ENCODE data around the gene COMMD4. TPM values are rescaled to one million over a fixed set of nuclear protein-coding genes. Genes with fewer than 3 reads are reported as not detected.

Gene COMMD4
- total and polyA plus RNA-seq, 2 donors = 99.0 to 106 TPM

DNA sequence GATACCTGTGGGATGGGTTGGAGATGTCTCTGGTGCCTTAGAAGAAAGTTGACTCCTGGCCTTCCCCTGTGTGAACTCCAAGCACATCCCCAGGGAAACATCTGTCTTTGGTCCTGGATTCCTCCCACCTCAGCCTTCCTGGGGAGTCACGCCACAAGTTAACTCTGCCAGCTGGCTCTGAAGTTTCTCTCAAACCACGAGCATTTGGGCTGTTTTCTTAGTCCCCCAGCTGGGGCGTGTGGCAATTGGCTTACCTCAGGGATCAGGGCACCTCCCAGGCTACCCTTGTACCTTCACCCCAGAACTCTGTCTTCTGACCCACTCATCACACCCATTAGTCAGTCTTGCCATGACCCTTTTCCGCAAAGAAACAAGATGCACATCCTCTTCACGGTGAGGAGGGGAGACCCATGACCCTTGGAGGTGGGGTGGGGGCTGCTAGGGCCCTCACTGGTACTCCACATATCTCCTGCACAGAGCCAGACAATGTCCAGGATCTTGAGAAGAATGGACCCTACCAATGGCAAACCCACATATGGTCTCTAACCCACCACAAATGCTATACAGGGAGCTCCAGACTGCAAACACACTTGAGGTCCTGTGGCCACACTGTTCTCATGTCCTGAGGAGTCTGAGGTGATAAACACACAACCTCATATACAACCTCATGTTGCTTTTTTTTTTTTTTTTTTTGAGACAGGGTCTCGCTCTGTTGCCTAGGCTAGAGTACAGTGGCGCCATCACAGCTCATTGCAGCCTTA lies 14.9 kb downstream of the COMMD4 start:
- Histone ChIP-seq H3K4me3 (ENCODE audit: low read length in 2 of 2) (no peak overlapping the region), H3K4me1 (ENCODE audit: control insufficient read depth in 2 of 2, insufficient read depth in 2 of 2, low read length in 2 of 2) (peaks cover 25 to 34% of the 10 kb centered on the region in 2 donors)
- 74% methylated on average over 7 of the region's 7 CpGs for WGBS

DNA sequence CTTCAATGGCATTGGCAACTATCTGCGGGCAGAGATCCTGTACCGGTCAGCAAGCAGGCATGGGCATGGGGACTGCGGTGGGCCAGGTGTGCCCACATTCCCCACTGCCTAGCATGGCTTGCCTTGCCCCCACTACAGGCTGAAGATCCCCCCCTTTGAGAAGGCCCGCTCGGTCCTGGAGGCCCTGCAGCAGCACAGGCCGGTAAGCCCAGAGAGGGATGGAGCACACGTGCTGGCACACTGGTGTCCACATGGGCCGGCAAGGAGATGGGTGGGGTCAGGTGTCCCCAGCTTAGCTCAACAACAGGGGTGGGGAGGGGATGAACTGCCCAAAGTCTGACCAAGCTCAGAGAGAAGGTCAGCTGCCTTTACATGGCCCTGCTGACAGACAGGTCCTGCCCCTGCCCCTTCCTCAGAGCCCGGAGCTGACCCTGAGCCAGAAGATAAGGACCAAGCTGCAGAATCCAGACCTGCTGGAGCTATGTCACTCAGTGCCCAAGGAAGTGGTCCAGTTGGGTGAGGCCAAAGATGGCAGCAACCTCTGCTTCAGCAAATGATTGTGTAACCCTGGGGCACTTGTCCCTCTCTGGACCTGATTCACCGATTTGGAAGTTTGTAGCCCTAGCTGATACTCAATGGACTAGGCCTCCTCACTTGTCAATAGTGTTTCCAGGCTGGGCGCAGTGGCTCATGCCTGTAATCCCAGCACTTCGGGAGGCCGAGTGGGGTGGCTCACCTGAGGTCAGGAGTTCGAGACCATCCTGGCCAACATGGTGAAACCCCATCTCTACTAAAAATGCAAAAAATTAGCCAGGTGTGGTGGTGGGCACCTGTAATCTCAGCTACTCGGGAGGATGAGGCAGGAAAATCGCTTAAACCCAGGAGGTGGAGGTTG lies 16.6 kb downstream of the COMMD4 start:
- Histone ChIP-seq H3K9me3 (ENCODE audit: control insufficient read depth in 2 of 2, insufficient read depth in 1 of 2, low read length in 1 of 2) (peaks cover 5 to 21% of the 10 kb centered on the region in 2 donors), H3K36me3 (ENCODE audit: control insufficient read depth in 2 of 2, insufficient read depth in 2 of 2, low read length in 1 of 2) (peaks cover 27 to 29% of the 10 kb centered on the region in 2 donors), H3K27ac (ENCODE audit: low read depth in 1 of 2, low read length in 1 of 2) (no peak overlapping the region), H3K27me3 (ENCODE audit: control insufficient read depth in 2 of 2, insufficient read depth in 1 of 2, low read length in 1 of 2) (peaks cover 0 to 17% of the 10 kb centered on the region in 2 donors), H3K4me1 (ENCODE audit: control insufficient read depth in 2 of 2, insufficient read depth in 2 of 2, low read length in 2 of 2) (peaks cover 19 to 29% of the 10 kb centered on the region in 2 donors), H3K4me3 (ENCODE audit: low read length in 2 of 2) (no peak overlapping the region)
- 96% methylated on average over 16 of the region's 16 CpGs for WGBS
- DNase-seq (ENCODE audit: low read depth in 6 of 9, low spot score in 9 of 9) = no peak

More for the DNA sequence above, 14.9 kb downstream of the COMMD4 start:
- Histone ChIP-seq H3K36me3 (ENCODE audit: control insufficient read depth in 2 of 2, insufficient read depth in 2 of 2, low read length in 1 of 2) (peaks cover 17 to 20% of the 10 kb centered on the region in 2 donors), H3K9me3 (ENCODE audit: control insufficient read depth in 2 of 2, insufficient read depth in 1 of 2, low read length in 1 of 2) (peaks cover 3 to 21% of the 10 kb centered on the region in 2 donors), H3K27ac (ENCODE audit: low read depth in 1 of 2, low read length in 1 of 2) (peak overlapping the region; percentile 31 to 33), H3K27me3 (ENCODE audit: control insufficient read depth in 2 of 2, insufficient read depth in 1 of 2, low read length in 1 of 2) (peaks cover 0 to 23% of the 10 kb centered on the region in 2 donors)
- DNase-seq (ENCODE audit: low read depth in 6 of 9, low spot score in 9 of 9) = no peak

DNA sequence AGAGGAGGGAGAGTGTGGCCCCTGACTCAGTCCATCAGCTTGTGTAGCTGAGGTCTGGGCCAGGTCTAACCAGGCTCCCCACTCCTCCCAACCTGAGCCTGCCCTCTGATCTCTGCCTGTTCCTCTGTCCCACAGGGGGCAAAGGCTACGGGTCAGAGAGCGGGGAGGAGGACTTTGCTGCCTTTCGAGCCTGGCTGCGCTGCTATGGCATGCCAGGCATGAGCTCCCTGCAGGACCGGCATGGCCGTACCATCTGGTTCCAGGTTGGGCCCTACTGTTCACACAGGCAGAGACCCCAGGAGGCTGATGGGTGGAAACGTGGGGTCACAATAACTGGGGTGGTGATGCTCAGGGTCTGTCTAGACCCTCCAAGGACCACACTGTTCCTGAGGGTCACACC lies 17.7 kb downstream of the COMMD4 start:
- no peak overlapping the region for H3K27ac ChIP-seq (ENCODE audit: low read depth in 1 of 2, low read length in 1 of 2)
- H3K4me3 ChIP-seq (ENCODE audit: low read length in 2 of 2) = no peak overlapping the region
- 96% methylated on average over 7 of the region's 7 CpGs for WGBS
- H3K4me1 ChIP-seq (ENCODE audit: control insufficient read depth in 2 of 2, insufficient read depth in 2 of 2, low read length in 2 of 2) = peaks cover 13 to 24% of the 10 kb centered on the region in 2 donors
- DNase-seq (ENCODE audit: low read depth in 6 of 9, low spot score in 9 of 9) = no peak
- H3K27me3 ChIP-seq (ENCODE audit: control insufficient read depth in 2 of 2, insufficient read depth in 1 of 2, low read length in 1 of 2) = peaks cover 0 to 7% of the 10 kb centered on the region in 2 donors
- H3K36me3 ChIP-seq (ENCODE audit: control insufficient read depth in 2 of 2, insufficient read depth in 2 of 2, low read length in 1 of 2) = peaks cover 36% of the 10 kb centered on the region in 2 donors
- peaks cover 5 to 17% of the 10 kb centered on the region in 2 donors for H3K9me3 ChIP-seq (ENCODE audit: control insufficient read depth in 2 of 2, insufficient read depth in 1 of 2, low read length in 1 of 2)

DNA sequence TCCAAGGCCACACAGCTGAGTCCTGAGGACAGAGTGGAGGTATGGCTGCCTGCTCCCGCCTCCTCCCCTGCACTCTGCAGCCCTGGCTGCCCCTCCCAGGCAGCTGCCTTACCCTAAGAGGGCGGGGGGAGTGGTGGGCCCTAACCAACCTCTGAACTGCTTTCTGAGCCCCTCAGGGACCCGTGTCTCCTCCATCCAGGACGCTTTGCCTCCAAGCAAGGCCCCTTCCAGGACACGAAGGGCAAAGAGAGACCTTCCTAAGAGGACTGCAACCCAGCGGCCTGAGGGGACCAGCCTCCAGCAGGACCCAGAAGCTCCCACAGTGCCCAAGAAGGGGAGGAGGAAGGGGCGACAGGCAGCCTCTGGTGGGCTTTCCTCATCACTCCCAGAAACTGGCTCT lies 18.6 kb downstream of the COMMD4 start:
- 96% methylated on average over 7 of the region's 7 CpGs for WGBS
- Histone ChIP-seq H3K4me3 (ENCODE audit: low read length in 2 of 2) (no peak overlapping the region), H3K36me3 (ENCODE audit: control insufficient read depth in 2 of 2, insufficient read depth in 2 of 2, low read length in 1 of 2) (peaks cover 38 to 44% of the 10 kb centered on the region in 2 donors), H3K27ac (ENCODE audit: low read depth in 1 of 2, low read length in 1 of 2) (no peak overlapping the region), H3K27me3 (ENCODE audit: control insufficient read depth in 2 of 2, insufficient read depth in 1 of 2, low read length in 1 of 2) (no peaks in the 10 kb centered on the region), H3K4me1 (ENCODE audit: control insufficient read depth in 2 of 2, insufficient read depth in 2 of 2, low read length in 2 of 2) (peaks cover 4 to 16% of the 10 kb centered on the region in 2 donors), H3K9me3 (ENCODE audit: control insufficient read depth in 2 of 2, insufficient read depth in 1 of 2, low read length in 1 of 2) (peaks cover 2 to 9% of the 10 kb centered on the region in 2 donors)
- DNase-seq (ENCODE audit: low read depth in 6 of 9, low spot score in 9 of 9) = no peak

DNA sequence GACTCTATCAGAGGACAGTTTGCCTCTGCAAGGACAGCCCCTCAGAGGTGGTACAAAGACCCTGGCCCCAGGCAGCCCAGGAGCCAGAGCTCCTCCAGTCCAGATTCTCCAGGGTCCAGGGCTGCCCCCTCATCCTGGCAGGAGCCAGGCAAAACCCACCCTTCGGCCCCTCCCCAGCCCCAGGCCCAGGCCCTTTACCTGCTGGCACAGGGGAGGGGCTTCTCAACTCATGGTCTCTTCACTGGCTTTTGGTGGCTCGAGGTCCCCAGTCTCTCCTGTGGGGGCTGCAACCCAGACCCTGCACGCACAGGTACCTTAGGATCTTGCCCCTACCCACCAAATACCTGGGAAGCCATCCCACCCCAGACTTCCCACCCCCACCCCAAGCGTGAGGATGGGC lies 19.5 kb downstream of the COMMD4 start:
- 95% methylated on average over 4 of the region's 4 CpGs for WGBS
- H3K36me3 ChIP-seq (ENCODE audit: control insufficient read depth in 2 of 2, insufficient read depth in 2 of 2, low read length in 1 of 2) = peaks cover 44 to 53% of the 10 kb centered on the region in 2 donors
- H3K4me1 ChIP-seq (ENCODE audit: control insufficient read depth in 2 of 2, insufficient read depth in 2 of 2, low read length in 2 of 2) = peaks cover 0 to 7% of the 10 kb centered on the region in 2 donors
- H3K4me3 ChIP-seq (ENCODE audit: low read length in 2 of 2) = no peak overlapping the region
- H3K9me3 ChIP-seq (ENCODE audit: control insufficient read depth in 2 of 2, insufficient read depth in 1 of 2, low read length in 1 of 2) = peaks cover 0 to 2% of the 10 kb centered on the region in 2 donors
- no peak for DNase-seq (ENCODE audit: low read depth in 6 of 9, low spot score in 9 of 9)
- H3K27me3 ChIP-seq (ENCODE audit: control insufficient read depth in 2 of 2, insufficient read depth in 1 of 2, low read length in 1 of 2) = no peaks in the 10 kb centered on the region
- no peak overlapping the region for H3K27ac ChIP-seq (ENCODE audit: low read depth in 1 of 2, low read length in 1 of 2)

DNA sequence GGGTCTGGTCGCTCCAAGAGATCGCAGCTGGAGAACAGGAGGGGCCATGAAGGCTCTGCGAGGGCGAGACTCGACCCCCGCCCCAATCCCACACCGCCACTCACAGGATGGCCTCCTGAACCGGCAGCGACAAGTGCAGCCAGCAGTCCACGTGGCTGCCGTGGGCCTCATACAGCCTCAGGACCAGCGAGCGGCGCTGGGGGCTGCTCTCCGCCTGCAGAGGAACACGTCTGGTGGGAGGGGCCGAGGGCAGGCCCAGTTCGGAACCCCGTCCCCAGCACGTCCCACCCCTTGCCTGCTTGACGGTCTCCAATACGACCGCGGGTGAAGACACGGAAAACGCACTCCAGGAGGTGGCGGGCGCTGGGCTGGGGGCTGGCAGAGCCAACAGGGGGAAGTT lies 20.1 kb downstream of the COMMD4 start:
- Histone ChIP-seq H3K36me3 (ENCODE audit: control insufficient read depth in 2 of 2, insufficient read depth in 2 of 2, low read length in 1 of 2) (peaks cover 50 to 57% of the 10 kb centered on the region in 2 donors), H3K27ac (ENCODE audit: low read depth in 1 of 2, low read length in 1 of 2) (no peak overlapping the region), H3K27me3 (ENCODE audit: control insufficient read depth in 2 of 2, insufficient read depth in 1 of 2, low read length in 1 of 2) (no peaks in the 10 kb centered on the region), H3K4me3 (ENCODE audit: low read length in 2 of 2) (no peak overlapping the region), H3K4me1 (ENCODE audit: control insufficient read depth in 2 of 2, insufficient read depth in 2 of 2, low read length in 2 of 2) (peaks cover 0 to under 1% of the 10 kb centered on the region in 2 donors), H3K9me3 (ENCODE audit: control insufficient read depth in 2 of 2, insufficient read depth in 1 of 2, low read length in 1 of 2) (peaks cover 0 to 2% of the 10 kb centered on the region in 2 donors)
- no peak for DNase-seq (ENCODE audit: low read depth in 6 of 9, low spot score in 9 of 9)
- 98% methylated on average over 28 of the region's 28 CpGs for WGBS

DNA sequence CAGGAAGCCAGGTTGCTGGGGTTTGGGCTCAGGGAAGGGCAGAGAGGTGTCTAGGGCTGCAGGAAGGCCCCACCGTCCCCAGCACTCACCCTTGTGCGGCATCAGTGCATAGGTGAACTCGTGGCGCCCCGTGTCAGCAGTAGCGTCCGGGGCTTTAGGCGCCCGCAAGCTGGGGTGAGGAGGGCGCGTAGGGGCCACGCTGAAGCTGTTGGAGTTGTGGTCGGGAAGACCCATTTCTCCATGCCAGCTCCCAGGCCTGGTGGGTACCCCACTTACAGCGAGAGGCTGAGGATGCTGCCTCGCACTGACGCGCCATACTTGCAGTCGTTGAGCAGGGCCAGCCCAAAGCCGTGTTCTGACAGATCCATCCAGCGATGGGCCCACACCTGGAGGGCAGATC lies 20.7 kb downstream of the COMMD4 start:
- WGBS = 97% methylated on average over 20 of the region's 20 CpGs
- no peak overlapping the region for H3K4me3 ChIP-seq (ENCODE audit: low read length in 2 of 2)
- peaks cover 54 to 62% of the 10 kb centered on the region in 2 donors for H3K36me3 ChIP-seq (ENCODE audit: control insufficient read depth in 2 of 2, insufficient read depth in 2 of 2, low read length in 1 of 2)
- H3K4me1 ChIP-seq (ENCODE audit: control insufficient read depth in 2 of 2, insufficient read depth in 2 of 2, low read length in 2 of 2) = no peaks in the 10 kb centered on the region
- DNase-seq (ENCODE audit: low read depth in 6 of 9, low spot score in 9 of 9) = no peak
- peaks cover 0 to 2% of the 10 kb centered on the region in 2 donors for H3K9me3 ChIP-seq (ENCODE audit: control insufficient read depth in 2 of 2, insufficient read depth in 1 of 2, low read length in 1 of 2)
- H3K27me3 ChIP-seq (ENCODE audit: control insufficient read depth in 2 of 2, insufficient read depth in 1 of 2, low read length in 1 of 2) = no peaks in the 10 kb centered on the region
- H3K27ac ChIP-seq (ENCODE audit: low read depth in 1 of 2, low read length in 1 of 2) = no peak overlapping the region

DNA sequence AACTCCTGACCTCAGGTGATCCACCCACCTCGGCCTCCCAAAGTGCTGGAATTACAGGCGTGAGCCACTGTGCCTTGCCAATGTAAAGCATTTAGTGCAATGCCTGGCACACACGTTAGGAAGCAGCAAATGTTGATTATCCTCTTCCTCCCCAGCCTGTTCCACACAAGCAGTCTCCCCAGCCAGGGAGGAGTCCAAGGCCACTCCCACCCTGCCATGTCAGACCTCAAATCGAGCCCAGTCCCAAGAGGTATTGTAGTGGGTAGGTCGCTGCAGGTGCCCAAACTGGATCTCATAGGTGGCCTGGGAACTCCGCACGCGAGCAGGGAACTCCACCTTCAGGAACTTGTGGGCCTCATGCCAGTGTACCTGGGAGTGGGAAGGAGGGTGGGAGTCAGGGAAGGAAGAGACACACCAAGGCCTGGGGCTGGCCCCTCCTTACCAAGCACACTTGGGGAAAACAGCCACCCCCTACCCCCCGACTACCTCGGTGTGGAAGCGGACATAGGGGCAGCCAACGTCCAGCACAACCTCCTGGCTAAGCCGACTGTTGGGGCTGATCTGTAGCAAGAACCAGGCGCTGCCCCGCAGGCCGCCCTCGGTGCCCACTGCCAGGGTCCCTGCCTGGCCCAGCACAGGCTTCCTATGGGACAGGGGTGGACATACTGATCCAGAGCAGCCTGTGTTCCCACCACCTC lies 22.3 kb downstream of the COMMD4 start:
- Histone ChIP-seq H3K27me3 (ENCODE audit: control insufficient read depth in 2 of 2, insufficient read depth in 1 of 2, low read length in 1 of 2) (no peaks in the 10 kb centered on the region), H3K27ac (ENCODE audit: low read depth in 1 of 2, low read length in 1 of 2) (no peak overlapping the region), H3K4me1 (ENCODE audit: control insufficient read depth in 2 of 2, insufficient read depth in 2 of 2, low read length in 2 of 2) (no peaks in the 10 kb centered on the region), H3K36me3 (ENCODE audit: control insufficient read depth in 2 of 2, insufficient read depth in 2 of 2, low read length in 1 of 2) (peaks cover 60 to 70% of the 10 kb centered on the region in 2 donors), H3K4me3 (ENCODE audit: low read length in 2 of 2) (no peak overlapping the region), H3K9me3 (ENCODE audit: control insufficient read depth in 2 of 2, insufficient read depth in 1 of 2, low read length in 1 of 2) (peaks cover 0 to 2% of the 10 kb centered on the region in 2 donors)
- WGBS = 98% methylated on average over 17 of the region's 17 CpGs
- DNase-seq (ENCODE audit: low read depth in 6 of 9, low spot score in 9 of 9) = no peak
